Neural cell (in vitro differentiated cells): ENCODE data around the gene ZDHHC8. TPM values are rescaled to one million over a fixed set of nuclear protein-coding genes. Genes with fewer than 3 reads are reported as not detected.

Experiments
- H2AFZ ChIP-seq: fragments of 200-600, 300-800 bp; sonication (generic), shearing (Covaris generic); 2 replicates; pipeline ENCODE4 v1.6.0; 2014; ENCODE audit warnings: low read depth, mild to moderate bottlenecking, antibody characterized with exemption, low read length, moderate library complexity
- H3F3A ChIP-seq: fragments of 200-600 bp; shearing (Covaris generic); 2 replicates; pipeline ENCODE4 v1.6.1; 2016; ENCODE audit warnings: mild to moderate bottlenecking, moderate library complexity, mixed read lengths, antibody characterized with exemption, low read length; ENCODE audit not compliant: insufficient read depth, poor library complexity, severe bottlenecking
- H3K27ac ChIP-seq: fragments of 200-600, 300-800 bp; sonication (generic), shearing (Covaris generic); 2 replicates; pipeline ENCODE4 v1.5.1; 2014; ENCODE audit warnings: mild to moderate bottlenecking, low read length, moderate library complexity
- H3K27me3 ChIP-seq: fragments of 300-800, 200-600 bp; sonication (generic), shearing (Covaris generic); 2 replicates; pipeline ENCODE4 v1.6.0; 2014; ENCODE audit warnings: mild to moderate bottlenecking, low read depth, low read length, moderate library complexity; ENCODE audit not compliant: insufficient read depth
- H3K36me3 ChIP-seq: fragments of 300-800, 200-600 bp; sonication (generic), shearing (Covaris generic); 2 replicates; pipeline ENCODE4 v1.5.1; 2014; ENCODE audit warnings: mild to moderate bottlenecking, antibody characterized with exemption, low read length, moderate library complexity; ENCODE audit not compliant: insufficient read depth
- H3K4me2 ChIP-seq: fragments of 300-800, 200-600 bp; sonication (generic), shearing (Covaris generic); 2 replicates; pipeline ENCODE4 v1.6.0; 2014; ENCODE audit warnings: mild to moderate bottlenecking, low read length
- H3K4me3 ChIP-seq: fragments of 300-800, 200-600 bp; sonication (generic), shearing (Covaris generic); 2 replicates; pipeline ENCODE4 v1.5.1; 2014; ENCODE audit warnings: mild to moderate bottlenecking, low read length, moderate library complexity
- H3K79me2 ChIP-seq: fragments of 200-600 bp; shearing (Covaris generic); replicated peaks from 2 replicates; pipeline ENCODE4 v1.6.0; 2014; ENCODE audit warnings: mild to moderate bottlenecking, low read length, moderate library complexity; ENCODE audit not compliant: insufficient read depth
- H3K9ac ChIP-seq: fragments of 300-800, 200-600 bp; sonication (generic), shearing (Covaris generic); 2 replicates; pipeline ENCODE4 v1.6.1; 2016; ENCODE audit warnings: mild to moderate bottlenecking, low read length, mixed read lengths
- H3K9me2 ChIP-seq: fragments of 200-600 bp; shearing (Covaris generic); 2 replicates; pipeline ENCODE4 v1.6.1; 2016; ENCODE audit warnings: mild to moderate bottlenecking, low read length, mixed read lengths; ENCODE audit not compliant: insufficient read depth
- H3K9me3 ChIP-seq: fragments of 200-600, 300-800 bp; sonication (generic), shearing (Covaris generic); 2 replicates; pipeline ENCODE4 v1.6.1; 2016; ENCODE audit warnings: mild to moderate bottlenecking, mixed run types, low read length, moderate library complexity, mixed read lengths
- H4K20me1 ChIP-seq: fragments of 200-600 bp; shearing (Covaris generic); 2 replicates; pipeline ENCODE4 v1.6.1; 2016; ENCODE audit warnings: mild to moderate bottlenecking, mixed run types; ENCODE audit not compliant: insufficient read depth
- EP300 ChIP-seq: fragments of 450-650 bp; conservative IDR thresholded peaks from 2 replicates; pipeline ENCODE4 v1.6.1; 2014; ENCODE audit warnings: antibody characterized with exemption, mild to moderate bottlenecking, moderate library complexity; ENCODE audit not compliant: poor library complexity, severe bottlenecking
- EZH2 ChIP-seq: fragments of 200-600, 300-800 bp; shearing (Covaris generic), sonication (generic); IDR thresholded peaks from 2 replicates; pipeline ENCODE4 v1.6.1; 2014; ENCODE audit warnings: antibody characterized with exemption, low read length, borderline replicate concordance, mild to moderate bottlenecking; ENCODE audit not compliant: insufficient read depth, poor library complexity, severe bottlenecking
- MXI1 ChIP-seq: fragments of 450-650 bp; conservative IDR thresholded peaks from 2 replicates; pipeline ENCODE4 v1.6.1; 2014; ENCODE audit warnings: antibody characterized with exemption, mild to moderate bottlenecking; ENCODE audit not compliant: poor library complexity, severe bottlenecking
- POLR2AphosphoS5 ChIP-seq: IDR thresholded peaks from 2 replicates; pipeline ENCODE4 v1.6.1; 2012
- RAD21 ChIP-seq: fragments of 450-650 bp; conservative IDR thresholded peaks from 2 replicates; pipeline ENCODE4 v1.6.1; 2014; ENCODE audit warnings: antibody characterized with exemption, mild to moderate bottlenecking, moderate library complexity
- SMC3 ChIP-seq: fragments of 450-650 bp; conservative IDR thresholded peaks from 2 replicates; pipeline ENCODE4 v1.6.1; 2014; ENCODE audit warnings: antibody characterized with exemption, mild to moderate bottlenecking, moderate library complexity; ENCODE audit not compliant: poor library complexity
- TAF1 ChIP-seq: IDR thresholded peaks from 2 replicates; pipeline ENCODE4 v1.6.1; 2012; ENCODE audit warnings: low read depth
- polyA plus RNA-seq: library from polyadenylated mRNA; depleted of rRNA; stranded (reverse); fragments of >200 nt; gene quantifications from 2 replicates; pipeline ENCODE4 v1.2.3, GENCODE V29; 2014
- TF ChIP-seq, protein P1 (sequence below): IDR thresholded peaks from 2 replicates; pipeline ENCODE4 v1.6.1; 2012; ENCODE audit warnings: borderline replicate concordance
- TF ChIP-seq, protein P2 (sequence below): fragments of 450-650 bp; IDR thresholded peaks from 2 replicates; pipeline ENCODE4 v1.5.1; 2014; ENCODE audit warnings: antibody characterized with exemption, mild to moderate bottlenecking, moderate library complexity; ENCODE audit not compliant: poor library complexity, severe bottlenecking

ZDHHC8 gene
- polyA plus RNA-seq, 1 donor from 2014 or later: 4.5 TPM

DNA sequence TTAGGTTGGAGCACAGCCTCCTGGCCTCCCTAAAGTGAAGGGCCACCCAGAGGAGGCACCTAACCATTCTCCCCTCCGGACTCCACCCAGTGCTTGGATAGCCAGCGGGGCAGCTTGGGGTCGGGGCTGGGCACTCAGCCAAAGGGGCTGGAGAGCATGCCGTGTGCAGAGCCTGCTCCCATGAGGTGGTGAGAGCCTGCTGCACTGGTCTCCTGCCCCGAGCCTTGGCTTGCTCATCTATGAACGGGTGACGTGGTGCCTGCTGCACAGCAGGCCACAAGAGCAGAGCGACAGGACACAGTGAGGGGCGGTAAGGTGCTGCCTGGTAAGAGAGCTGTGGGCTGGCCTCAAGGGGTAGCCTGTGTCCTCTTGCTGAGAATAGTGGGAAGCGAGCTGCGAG is 33.3 kb downstream of the ZDHHC8 start:
- no peak overlapping the region for H3K4me2 ChIP-seq
- H3K9me2 ChIP-seq: no peaks in the 10 kb centered on the region
- H3F3A ChIP-seq: no peaks in the 10 kb centered on the region
- H3K9me3 ChIP-seq: no peaks in the 10 kb centered on the region
- H2AFZ ChIP-seq: no peak overlapping the region
- H3K79me2 ChIP-seq: no peaks in the 10 kb centered on the region
- H4K20me1 ChIP-seq: no peaks in the 10 kb centered on the region
- no peak overlapping the region for H3K9ac ChIP-seq
- H3K27ac ChIP-seq: no peak overlapping the region
- H3K4me3 ChIP-seq: no peak overlapping the region
- H3K27me3 ChIP-seq: no peaks in the 10 kb centered on the region
- TF ChIP-seq RAD21 (no peak), SMC3 (no peak), MXI1 (no peak), EP300 (no peak), EZH2 (no peak)
- TF ChIP-seq, protein P1, sequence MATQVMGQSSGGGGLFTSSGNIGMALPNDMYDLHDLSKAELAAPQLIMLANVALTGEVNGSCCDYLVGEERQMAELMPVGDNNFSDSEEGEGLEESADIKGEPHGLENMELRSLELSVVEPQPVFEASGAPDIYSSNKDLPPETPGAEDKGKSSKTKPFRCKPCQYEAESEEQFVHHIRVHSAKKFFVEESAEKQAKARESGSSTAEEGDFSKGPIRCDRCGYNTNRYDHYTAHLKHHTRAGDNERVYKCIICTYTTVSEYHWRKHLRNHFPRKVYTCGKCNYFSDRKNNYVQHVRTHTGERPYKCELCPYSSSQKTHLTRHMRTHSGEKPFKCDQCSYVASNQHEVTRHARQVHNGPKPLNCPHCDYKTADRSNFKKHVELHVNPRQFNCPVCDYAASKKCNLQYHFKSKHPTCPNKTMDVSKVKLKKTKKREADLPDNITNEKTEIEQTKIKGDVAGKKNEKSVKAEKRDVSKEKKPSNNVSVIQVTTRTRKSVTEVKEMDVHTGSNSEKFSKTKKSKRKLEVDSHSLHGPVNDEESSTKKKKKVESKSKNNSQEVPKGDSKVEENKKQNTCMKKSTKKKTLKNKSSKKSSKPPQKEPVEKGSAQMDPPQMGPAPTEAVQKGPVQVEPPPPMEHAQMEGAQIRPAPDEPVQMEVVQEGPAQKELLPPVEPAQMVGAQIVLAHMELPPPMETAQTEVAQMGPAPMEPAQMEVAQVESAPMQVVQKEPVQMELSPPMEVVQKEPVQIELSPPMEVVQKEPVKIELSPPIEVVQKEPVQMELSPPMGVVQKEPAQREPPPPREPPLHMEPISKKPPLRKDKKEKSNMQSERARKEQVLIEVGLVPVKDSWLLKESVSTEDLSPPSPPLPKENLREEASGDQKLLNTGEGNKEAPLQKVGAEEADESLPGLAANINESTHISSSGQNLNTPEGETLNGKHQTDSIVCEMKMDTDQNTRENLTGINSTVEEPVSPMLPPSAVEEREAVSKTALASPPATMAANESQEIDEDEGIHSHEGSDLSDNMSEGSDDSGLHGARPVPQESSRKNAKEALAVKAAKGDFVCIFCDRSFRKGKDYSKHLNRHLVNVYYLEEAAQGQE: no peak
- TF ChIP-seq, protein P2, sequence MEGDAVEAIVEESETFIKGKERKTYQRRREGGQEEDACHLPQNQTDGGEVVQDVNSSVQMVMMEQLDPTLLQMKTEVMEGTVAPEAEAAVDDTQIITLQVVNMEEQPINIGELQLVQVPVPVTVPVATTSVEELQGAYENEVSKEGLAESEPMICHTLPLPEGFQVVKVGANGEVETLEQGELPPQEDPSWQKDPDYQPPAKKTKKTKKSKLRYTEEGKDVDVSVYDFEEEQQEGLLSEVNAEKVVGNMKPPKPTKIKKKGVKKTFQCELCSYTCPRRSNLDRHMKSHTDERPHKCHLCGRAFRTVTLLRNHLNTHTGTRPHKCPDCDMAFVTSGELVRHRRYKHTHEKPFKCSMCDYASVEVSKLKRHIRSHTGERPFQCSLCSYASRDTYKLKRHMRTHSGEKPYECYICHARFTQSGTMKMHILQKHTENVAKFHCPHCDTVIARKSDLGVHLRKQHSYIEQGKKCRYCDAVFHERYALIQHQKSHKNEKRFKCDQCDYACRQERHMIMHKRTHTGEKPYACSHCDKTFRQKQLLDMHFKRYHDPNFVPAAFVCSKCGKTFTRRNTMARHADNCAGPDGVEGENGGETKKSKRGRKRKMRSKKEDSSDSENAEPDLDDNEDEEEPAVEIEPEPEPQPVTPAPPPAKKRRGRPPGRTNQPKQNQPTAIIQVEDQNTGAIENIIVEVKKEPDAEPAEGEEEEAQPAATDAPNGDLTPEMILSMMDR: no peak
- no peaks in the 10 kb centered on the region for H3K36me3 ChIP-seq

DNA sequence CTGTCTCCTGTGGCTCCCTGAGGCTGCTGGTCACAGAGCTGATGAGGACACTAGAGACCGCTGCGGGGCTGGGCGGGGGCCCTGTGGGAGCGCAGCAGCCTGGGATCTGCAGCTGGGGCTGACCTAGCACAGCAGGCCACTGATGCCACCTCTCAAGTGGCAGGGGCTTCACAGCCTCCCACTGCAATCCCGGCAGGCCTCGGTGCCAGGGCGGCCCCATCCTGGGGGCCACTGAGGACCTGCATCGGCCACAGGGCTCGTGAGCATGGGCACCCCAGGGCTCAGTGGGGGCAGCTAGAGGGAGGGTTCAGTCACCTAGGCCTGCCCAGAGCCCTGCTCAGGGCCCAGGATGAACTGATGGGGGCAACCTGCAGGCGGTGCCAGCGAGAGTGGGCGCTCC is 33.8 kb downstream of the ZDHHC8 start:
- no peaks in the 10 kb centered on the region for H3F3A ChIP-seq
- no peaks in the 10 kb centered on the region for H3K9me3 ChIP-seq
- no peaks in the 10 kb centered on the region for H3K79me2 ChIP-seq
- no peaks in the 10 kb centered on the region for H3K9me2 ChIP-seq
- H3K27me3 ChIP-seq: no peaks in the 10 kb centered on the region
- no peaks in the 10 kb centered on the region for H3K36me3 ChIP-seq
- H4K20me1 ChIP-seq: no peaks in the 10 kb centered on the region
- H3K4me2 ChIP-seq: no peak overlapping the region
- no peak overlapping the region for H3K27ac ChIP-seq
- H3K4me3 ChIP-seq: no peak overlapping the region
- no peak overlapping the region for H2AFZ ChIP-seq
- TF ChIP-seq, protein P2: no peak
- no peak for TF ChIP-seq EZH2
- TF ChIP-seq MXI1: no peak
- no peak for TF ChIP-seq RAD21
- no peak for TF ChIP-seq SMC3
- TF ChIP-seq, protein P1: no peak
- no peak for TF ChIP-seq POLR2AphosphoS5
- TF ChIP-seq EP300: no peak
- no peak for TF ChIP-seq TAF1
- H3K9ac ChIP-seq: no peak overlapping the region
